Measurements from ENCODE around the gene HEPH.

DNA sequence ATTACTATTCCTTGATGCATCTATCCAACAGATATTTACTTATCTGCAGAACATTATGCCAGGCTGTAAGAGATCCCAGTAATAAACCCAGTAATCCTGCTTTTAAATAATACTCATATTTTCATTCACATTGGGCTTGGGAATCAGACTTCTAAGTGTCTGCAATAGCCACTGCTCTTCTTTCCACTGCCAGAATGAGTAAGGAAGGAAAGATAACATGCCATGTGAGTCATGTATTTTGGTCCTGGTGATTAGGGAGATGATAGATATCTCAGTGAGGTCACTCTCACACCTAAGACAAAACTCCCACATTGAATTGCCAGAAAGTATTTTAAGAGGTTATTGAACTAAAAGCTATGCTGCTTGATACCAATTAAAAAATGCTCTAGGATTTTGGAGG is 13.9 kb upstream of the HEPH start:
- TF ChIP-seq TP53 (CRISPR knock-in tag; IDR thresholded peaks at IDR 0.05) (no peak), GATA3 (IDR thresholded peaks at IDR 0.05; ENCODE audit: borderline replicate concordance) (no peak), FOSL2 (IDR thresholded peaks at IDR 0.05) (no peak), FOSL2 (CRISPR knock-in tag; IDR thresholded peaks at IDR 0.05) (no peak), MAFK (IDR thresholded peaks at IDR 0.05; ENCODE audit: partially characterized antibody) (no peak), POLR2A (IDR thresholded peaks at IDR 0.05; ENCODE audit: low read length) (no peak)
- TF ChIP-seq, protein P1, sequence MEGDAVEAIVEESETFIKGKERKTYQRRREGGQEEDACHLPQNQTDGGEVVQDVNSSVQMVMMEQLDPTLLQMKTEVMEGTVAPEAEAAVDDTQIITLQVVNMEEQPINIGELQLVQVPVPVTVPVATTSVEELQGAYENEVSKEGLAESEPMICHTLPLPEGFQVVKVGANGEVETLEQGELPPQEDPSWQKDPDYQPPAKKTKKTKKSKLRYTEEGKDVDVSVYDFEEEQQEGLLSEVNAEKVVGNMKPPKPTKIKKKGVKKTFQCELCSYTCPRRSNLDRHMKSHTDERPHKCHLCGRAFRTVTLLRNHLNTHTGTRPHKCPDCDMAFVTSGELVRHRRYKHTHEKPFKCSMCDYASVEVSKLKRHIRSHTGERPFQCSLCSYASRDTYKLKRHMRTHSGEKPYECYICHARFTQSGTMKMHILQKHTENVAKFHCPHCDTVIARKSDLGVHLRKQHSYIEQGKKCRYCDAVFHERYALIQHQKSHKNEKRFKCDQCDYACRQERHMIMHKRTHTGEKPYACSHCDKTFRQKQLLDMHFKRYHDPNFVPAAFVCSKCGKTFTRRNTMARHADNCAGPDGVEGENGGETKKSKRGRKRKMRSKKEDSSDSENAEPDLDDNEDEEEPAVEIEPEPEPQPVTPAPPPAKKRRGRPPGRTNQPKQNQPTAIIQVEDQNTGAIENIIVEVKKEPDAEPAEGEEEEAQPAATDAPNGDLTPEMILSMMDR (IDR thresholded peaks at IDR 0.05) = no peak
- TF ChIP-seq, protein P2, sequence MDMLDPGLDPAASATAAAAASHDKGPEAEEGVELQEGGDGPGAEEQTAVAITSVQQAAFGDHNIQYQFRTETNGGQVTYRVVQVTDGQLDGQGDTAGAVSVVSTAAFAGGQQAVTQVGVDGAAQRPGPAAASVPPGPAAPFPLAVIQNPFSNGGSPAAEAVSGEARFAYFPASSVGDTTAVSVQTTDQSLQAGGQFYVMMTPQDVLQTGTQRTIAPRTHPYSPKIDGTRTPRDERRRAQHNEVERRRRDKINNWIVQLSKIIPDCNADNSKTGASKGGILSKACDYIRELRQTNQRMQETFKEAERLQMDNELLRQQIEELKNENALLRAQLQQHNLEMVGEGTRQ (IDR thresholded peaks at IDR 0.05) = no peak

Measured in A549 (cell line).